EH (cell line): ENCODE measurements around the gene SACS.
"Not testable (repeated sequence)": the region's sequence is repeated elsewhere in the genome, so short reads cannot be mapped to it uniquely, and the experiment has no call there.

ENCODE experiments used
- DNase-seq: peaks from one replicate; pipeline ENCODE4 v3.0.0-alpha.2; 2015; ENCODE audit warnings: low read depth

The SACS gene

GRCh38 chr13:23456437-23457210 is 23.1 kb upstream of the SACS start:
- DNase-seq, result no peak

- no peak for DNase-seq
Measured at GRCh38 chr13:23455401-23456185, 22.1 kb upstream of the SACS start.

- no peak for DNase-seq
Measured at GRCh38 chr13:23453132-23453531, 19.6 kb upstream of the SACS start.

GRCh38 chr13:23450340-23451046 is 17.0 kb upstream of the SACS start:
- no peak for DNase-seq

- DNase-seq, result no peak
Measured at GRCh38 chr13:23449398-23450162, 16.1 kb upstream of the SACS start.

GRCh38 chr13:23447927-23448326 is 14.4 kb upstream of the SACS start:
- peak; percentile 71 for DNase-seq

GRCh38 chr13:23445794-23446193 is 12.3 kb upstream of the SACS start:
- no peak for DNase-seq

GRCh38 chr13:23443878-23444277 is 10.4 kb upstream of the SACS start:
- DNase-seq, result no peak

- no peak for DNase-seq
Measured at GRCh38 chr13:23443110-23443509, 9.6 kb upstream of the SACS start.

- no peak for DNase-seq
Measured at GRCh38 chr13:23440821-23441618, 7.5 kb upstream of the SACS start.

- not testable (repeated sequence) for DNase-seq
Measured at GRCh38 chr13:23440324-23440723, 6.8 kb upstream of the SACS start.

- DNase-seq, result no peak
Measured at GRCh38 chr13:23437916-23438315, 4.4 kb upstream of the SACS start.

- DNase-seq, result no peak
Measured at GRCh38 chr13:23436680-23437079, 3.2 kb upstream of the SACS start.

- no peak for DNase-seq
Measured at GRCh38 chr13:23434491-23434890, 989 bp upstream of the SACS start.

- DNase-seq, result no peak
Measured at GRCh38 chr13:23432626-23433025, 876 bp downstream of the SACS start.

- no peak for DNase-seq
Measured at GRCh38 chr13:23430664-23431063, 2.8 kb downstream of the SACS start.

- peak; percentile 72 for DNase-seq
Measured at GRCh38 chr13:23427881-23428528, 5.5 kb downstream of the SACS start.

GRCh38 chr13:23427342-23427843 is 6.1 kb downstream of the SACS start:
- peak; percentile 97 for DNase-seq

GRCh38 chr13:23421596-23421995 is 11.9 kb downstream of the SACS start:
- no peak for DNase-seq
